Activated naive CD4-positive, alpha-beta T cell treated with anti-CD3 and anti-CD28 coated beads, Interleukin-2, amount 50 U/mL, for 72 hours (primary cell): ENCODE data around the gene PPFIA4. TPM values are rescaled to one million over a fixed set of nuclear protein-coding genes. Genes with fewer than 3 reads are reported as not detected.

Source experiments
- ATAC-seq, 2 donors: fragments of 150-1000 bp; cut with Tn5 transposase; 2 replicates each; pipeline ENCODE4 v1.10.0; 2021; ENCODE audit warnings: mild to moderate bottlenecking in 2 of 2, moderate library complexity in 2 of 2
- DNase-seq, 2 donors: peaks; one replicate each; pipeline ENCODE4 v3.0.0; 2021 to 2022; ENCODE audit warnings: low spot score in 2 of 2
- H3K27ac Mint-ChIP-seq, 2 donors: one replicate each; pipeline ENCODE4 v1.8.0; 2022; ENCODE audit warnings: mild to moderate bottlenecking in 2 of 2, mixed read lengths in 2 of 2
- H3K36me3 Mint-ChIP-seq, 2 donors: one replicate each; pipeline ENCODE4 v1.8.0; 2022; ENCODE audit warnings: mixed read lengths in 2 of 2
- H3K9me3 Mint-ChIP-seq, 2 donors: one replicate each; pipeline ENCODE4 v1.8.0; 2022; ENCODE audit warnings: mixed read lengths in 2 of 2
- total RNA-seq, 2 donors: library from RNA; stranded (reverse); gene quantifications; one replicate each; pipeline ENCODE4 v1.2.3, GENCODE V29; 2022

PPFIA4 gene
- total RNA-seq, 2 donors from 2014 or later = 1.9 to 112 TPM

DNA sequence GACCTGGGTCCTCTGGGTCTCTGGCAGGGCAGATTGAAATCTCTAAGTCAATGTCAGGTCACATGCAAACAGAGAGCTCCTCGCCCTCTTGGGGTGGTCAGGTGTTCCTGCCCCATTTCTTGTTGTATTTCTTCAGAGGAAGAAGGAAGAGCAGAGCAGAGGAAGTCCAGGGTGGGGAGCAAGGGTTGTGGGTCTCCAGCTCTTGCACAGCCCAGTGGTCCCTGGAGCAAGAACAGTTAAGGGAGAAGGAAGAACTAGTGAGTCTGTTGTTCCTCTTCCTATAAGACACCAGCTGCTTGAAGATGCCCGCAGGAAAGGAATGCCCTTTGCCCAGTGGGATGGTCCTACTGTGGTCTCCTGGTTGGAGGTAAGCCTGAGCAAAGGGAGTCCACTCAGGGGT is 33.2 kb downstream of the PPFIA4 start:
- Mint-ChIP-seq H3K36me3 (peaks cover 0 to 6% of the 10 kb centered on the region in 2 donors), H3K9me3 (no peaks in the 10 kb centered on the region), H3K27ac (no peak overlapping the region)
- DNase-seq = no peak
- ATAC-seq = no peak

DNA sequence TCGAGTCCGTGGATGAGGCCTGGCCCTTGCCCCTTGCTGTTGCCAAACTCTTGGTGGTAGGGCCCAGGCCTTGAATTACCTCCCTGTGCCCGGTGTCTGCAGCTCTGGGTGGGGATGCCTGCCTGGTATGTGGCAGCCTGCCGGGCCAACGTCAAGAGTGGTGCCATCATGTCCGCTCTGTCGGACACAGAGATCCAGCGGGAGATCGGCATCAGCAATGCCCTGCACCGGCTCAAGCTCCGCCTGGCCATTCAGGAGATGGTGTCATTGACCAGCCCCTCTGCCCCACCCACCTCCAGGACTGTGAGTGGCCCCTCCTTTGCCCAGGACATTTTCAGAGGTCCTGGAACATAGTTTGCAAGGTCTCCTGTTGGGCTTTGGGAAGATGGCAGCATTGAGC is 33.8 kb downstream of the PPFIA4 start:
- DNase-seq (no peak), ATAC-seq (no peak)
- H3K9me3 Mint-ChIP-seq = no peaks in the 10 kb centered on the region
- peaks cover 0 to 2% of the 10 kb centered on the region in 2 donors for H3K36me3 Mint-ChIP-seq
- no peak overlapping the region for H3K27ac Mint-ChIP-seq

DNA sequence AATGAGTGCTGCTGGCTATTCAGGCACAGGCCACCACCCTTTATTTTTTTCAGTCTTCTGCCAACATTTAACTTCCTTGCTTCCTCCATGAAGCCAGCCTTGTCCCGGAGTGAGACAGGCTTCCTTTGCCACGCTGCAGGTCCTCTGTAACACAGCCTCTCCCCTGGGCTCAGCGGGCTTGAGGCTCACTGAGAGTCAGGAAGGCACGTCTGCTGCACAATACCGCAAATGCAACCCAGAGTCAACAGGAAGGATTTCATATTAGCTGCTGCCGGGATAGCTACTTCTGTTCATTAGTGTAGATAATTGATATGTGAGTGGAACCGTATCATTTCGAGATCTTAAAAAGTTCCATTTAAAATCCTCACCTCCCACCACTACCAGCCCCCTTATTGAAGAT is 37.0 kb downstream of the PPFIA4 start:
- Mint-ChIP-seq H3K9me3 (no peaks in the 10 kb centered on the region), H3K36me3 (peaks cover 0 to 6% of the 10 kb centered on the region in 2 donors), H3K27ac (no peak overlapping the region)
- ATAC-seq (no peak), DNase-seq (no peak)

DNA sequence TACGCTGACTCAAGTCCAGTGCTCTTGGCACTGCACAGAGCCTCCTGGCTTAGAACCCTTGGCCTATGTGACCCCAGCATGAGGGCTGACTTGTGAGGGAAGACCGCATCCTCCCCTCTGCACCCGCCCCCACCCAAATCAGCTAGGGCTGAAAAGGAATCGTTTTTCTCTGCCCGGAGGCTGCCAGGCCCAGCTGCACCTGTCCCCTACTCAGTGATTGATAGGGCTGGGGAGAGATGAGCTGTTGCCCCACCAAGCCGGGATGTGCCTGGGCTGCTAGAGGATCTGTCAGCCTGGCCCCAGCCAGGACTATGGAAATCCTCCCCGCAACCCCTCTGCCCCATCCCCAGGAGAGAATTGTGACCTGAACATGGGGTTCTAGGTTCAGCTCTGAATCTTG is 38.9 kb downstream of the PPFIA4 start:
- DNase-seq (no peak), ATAC-seq (no peak)
- Mint-ChIP-seq H3K9me3 (no peaks in the 10 kb centered on the region), H3K27ac (no peak overlapping the region), H3K36me3 (peaks cover 0 to 6% of the 10 kb centered on the region in 2 donors)

DNA sequence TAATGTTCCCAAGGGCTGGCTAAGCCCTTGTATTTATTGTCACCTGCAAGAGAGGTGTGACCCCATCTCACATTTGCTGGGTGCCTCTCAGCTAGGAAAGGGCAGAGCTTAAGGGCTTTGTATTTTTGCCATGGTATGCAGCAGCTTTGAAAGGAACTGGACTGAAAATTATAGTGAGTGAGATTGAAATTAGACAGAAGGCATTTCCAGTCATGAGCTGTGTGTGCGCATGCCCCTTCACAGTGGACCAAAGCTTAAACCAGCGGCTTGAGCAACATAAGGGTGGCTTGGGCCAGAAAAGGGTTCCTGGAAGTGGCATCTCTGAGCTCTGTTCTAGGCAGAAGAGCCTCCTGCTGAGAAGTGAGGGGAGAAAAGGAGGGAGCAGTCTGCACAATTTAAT is 39.7 kb downstream of the PPFIA4 start:
- DNase-seq (no peak), ATAC-seq (no peak)
- H3K9me3 Mint-ChIP-seq = no peaks in the 10 kb centered on the region
- H3K27ac Mint-ChIP-seq = no peak overlapping the region
- peaks cover 0 to 6% of the 10 kb centered on the region in 2 donors for H3K36me3 Mint-ChIP-seq

DNA sequence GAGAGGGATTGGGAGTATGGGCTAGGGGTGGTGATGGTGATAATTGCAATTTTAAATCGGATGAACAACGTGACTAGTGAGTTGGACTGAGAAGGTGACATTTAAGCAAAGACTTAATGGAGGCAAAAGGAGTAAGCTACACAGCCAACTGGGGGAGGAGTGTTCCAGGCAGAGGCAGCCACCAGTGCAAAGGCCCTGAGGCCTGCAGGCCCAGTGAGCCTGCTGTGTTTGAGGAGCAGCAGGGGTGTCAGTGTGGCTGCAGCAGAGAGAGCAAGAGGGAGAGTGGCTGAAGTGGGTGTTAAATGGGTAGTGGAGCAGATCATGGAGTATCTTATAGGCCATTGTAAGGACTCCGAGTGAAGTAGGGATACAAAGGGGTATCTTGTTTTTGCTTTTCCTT is 40.7 kb downstream of the PPFIA4 start:
- Mint-ChIP-seq H3K9me3 (no peaks in the 10 kb centered on the region), H3K36me3 (peaks cover 0 to 8% of the 10 kb centered on the region in 2 donors), H3K27ac (no peak overlapping the region)
- ATAC-seq (no peak), DNase-seq (no peak)

DNA sequence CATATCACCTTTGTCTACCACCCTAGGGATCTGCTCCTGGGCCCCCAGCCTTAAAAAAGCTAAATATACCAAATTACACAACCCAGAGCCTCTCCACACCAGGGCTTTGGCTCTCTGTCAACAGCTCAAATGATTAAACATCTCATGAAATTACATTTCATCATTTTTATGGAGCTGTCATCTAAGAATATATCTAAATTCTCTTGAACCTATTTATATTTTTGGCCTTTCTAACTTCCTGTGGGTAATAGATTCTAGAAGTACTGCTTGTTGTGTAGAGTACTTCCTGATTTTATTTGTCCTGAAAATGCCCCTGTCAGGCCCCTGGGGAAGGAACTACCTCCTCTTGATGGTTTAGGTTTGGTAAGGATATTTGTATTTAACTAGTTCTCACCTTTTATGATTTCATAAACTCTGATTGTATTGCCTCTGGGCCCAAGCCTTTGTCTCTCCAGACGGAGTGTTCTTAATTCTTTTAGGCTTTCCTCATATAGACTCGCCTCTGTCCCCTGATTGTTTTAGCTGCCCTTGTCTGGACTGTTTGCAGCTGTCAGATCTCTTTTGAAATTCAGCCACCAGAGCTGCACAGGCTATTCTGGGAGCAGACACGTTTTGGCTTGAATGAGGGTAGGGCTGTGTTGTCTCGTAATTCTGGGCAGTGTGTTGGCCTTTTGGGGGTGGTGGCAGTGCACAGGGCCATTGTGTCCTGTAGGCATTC is 42.9 kb downstream of the PPFIA4 start:
- DNase-seq (no peak), ATAC-seq (no peak)
- peak overlapping the region in 1 of 2 donors; percentile 47 for H3K27ac Mint-ChIP-seq
- no peaks in the 10 kb centered on the region for H3K9me3 Mint-ChIP-seq
- peaks cover 0 to 24% of the 10 kb centered on the region in 2 donors for H3K36me3 Mint-ChIP-seq

DNA sequence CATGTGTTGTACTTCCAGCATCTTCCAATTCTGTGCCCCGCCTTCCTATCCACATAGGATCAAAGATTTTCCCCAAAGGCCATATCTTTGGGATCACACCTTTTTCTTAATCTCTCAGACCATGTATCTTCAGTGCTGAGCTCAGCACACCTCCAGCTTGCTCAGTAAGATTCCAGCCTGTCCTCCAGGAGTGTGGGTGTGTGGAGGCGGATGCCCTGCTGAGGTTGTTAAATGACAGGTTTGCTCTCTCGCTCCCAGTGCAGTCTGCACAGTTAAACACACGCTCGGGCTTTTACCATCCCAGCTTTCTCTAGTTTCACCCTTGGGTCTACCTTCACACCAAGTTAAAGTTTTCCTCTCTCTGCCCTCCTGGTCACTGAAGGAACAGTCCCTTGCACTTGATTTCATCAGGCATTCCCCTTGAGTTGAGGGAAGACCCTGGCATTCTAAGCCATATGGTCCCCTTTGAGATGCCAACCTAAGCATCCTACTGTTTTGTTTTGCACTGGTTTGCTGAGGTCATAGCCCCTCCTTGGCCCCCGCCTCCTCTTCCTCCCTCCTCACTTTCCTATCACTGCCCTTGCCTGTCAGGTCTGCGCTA is 45.8 kb downstream of the PPFIA4 start:
- H3K27ac Mint-ChIP-seq = no peak overlapping the region
- peaks cover 6 to 29% of the 10 kb centered on the region in 2 donors for H3K36me3 Mint-ChIP-seq
- DNase-seq = no peak
- ATAC-seq = no peak
- no peaks in the 10 kb centered on the region for H3K9me3 Mint-ChIP-seq

DNA sequence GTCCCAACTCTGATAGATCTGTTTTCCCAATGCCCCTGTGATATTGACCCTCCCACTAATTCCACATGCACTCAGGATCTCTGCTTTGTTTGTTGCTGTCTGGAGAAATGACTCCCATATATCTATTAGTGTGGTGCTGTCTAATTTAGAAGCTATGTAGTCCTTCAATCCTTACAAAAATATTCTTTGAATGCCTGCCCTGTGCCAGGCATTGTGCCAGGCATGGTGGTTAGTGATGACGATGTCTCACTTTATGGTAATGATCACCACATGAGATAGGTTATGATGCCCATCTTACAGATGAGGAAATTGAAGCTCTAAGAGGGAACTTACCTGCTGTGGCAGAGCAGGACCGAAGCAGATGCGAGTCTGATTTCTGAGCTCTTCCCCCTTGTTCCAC is 46.6 kb downstream of the PPFIA4 start:
- Mint-ChIP-seq H3K27ac (no peak overlapping the region), H3K36me3 (peaks cover 6 to 24% of the 10 kb centered on the region in 2 donors), H3K9me3 (no peaks in the 10 kb centered on the region)
- ATAC-seq (no peak), DNase-seq (no peak)

DNA sequence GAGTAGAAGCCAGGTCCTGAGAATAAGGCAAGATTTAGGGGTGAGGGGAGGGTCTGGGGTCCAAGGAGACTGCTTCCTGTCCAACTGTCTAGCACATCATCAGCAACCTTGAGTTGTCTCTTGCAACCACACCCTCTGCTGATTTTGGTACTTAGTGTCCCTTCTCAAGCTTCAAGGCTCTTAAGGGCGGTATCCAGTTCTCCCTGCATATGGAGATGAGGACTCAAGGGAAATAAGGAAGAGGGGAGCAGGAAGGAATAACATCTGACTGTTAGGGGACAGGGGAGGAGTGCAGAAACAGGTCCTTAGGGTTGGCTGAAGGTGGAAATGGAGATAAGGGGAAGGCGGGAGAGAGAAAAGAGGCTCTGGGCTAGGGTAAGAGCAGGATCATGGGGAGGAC is 47.2 kb downstream of the PPFIA4 start:
- Mint-ChIP-seq H3K36me3 (peaks cover 6 to 24% of the 10 kb centered on the region in 2 donors), H3K9me3 (no peaks in the 10 kb centered on the region), H3K27ac (no peak overlapping the region)
- ATAC-seq = no peak
- DNase-seq = no peak

DNA sequence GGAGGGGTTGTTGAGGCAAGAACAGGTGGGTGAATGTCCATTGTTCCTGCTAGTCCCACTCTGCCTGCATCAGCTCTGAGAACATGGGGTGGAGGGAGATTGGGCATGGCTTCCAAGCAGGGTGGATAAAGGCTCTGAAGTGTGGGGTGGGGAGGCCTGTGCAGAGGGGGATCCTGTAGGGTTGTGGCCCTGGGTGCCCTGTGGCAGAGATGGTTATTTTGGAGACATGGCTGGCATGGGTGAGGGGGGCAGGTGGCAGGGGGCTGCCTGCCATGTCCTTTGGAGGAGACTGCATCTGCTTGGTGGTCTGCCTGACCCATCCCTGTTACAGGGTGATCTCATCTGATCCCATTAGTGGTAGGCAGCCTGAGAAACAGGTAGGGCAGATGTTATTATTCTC is 48.3 kb downstream of the PPFIA4 start:
- DNase-seq (no peak), ATAC-seq (no peak)
- H3K36me3 Mint-ChIP-seq = peaks cover 6 to 24% of the 10 kb centered on the region in 2 donors
- H3K9me3 Mint-ChIP-seq = no peaks in the 10 kb centered on the region
- H3K27ac Mint-ChIP-seq = no peak overlapping the region

DNA sequence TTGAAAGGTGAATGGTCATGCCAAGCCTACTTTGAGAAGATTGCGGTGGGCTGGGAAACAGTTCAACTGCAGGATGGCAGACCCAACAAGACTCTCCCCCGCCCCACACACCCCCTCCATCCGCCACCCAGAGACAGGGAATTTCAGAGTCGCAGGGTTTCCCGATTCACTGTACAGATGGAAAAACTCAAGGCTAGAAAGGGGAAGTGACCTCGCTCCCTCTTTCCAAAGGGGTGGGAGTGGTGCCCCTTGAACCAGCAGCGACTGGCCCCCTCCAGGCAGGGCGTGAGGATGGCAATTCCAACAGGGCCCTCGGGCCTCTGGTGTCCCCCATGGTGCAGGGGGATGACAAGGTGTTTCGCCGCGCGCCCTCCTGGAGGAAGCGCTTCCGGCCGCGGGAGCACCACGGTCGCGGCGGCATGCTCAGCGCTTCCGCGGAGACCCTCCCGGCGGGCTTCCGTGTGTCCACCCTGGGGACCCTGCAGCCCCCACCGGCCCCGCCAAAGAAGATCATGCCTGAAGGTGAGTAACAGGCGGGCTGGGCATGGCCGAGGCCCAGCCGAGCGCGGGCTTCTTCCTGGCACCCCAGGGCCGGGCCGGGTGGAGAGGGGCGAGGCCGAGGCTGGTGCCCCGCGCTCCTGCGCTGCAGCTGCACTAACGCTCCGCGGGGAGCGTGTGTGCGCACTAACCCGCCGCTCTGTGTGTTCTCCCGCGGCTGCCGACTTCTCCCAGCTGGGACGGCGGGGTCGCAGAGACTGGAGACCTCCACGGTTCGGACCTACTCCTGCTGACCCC is 49.1 kb downstream of the PPFIA4 start:
- Mint-ChIP-seq H3K27ac (no peak overlapping the region), H3K9me3 (no peaks in the 10 kb centered on the region), H3K36me3 (peaks cover 6 to 24% of the 10 kb centered on the region in 2 donors)
- ATAC-seq = peak; percentile 47 to 51
- DNase-seq = no peak

DNA sequence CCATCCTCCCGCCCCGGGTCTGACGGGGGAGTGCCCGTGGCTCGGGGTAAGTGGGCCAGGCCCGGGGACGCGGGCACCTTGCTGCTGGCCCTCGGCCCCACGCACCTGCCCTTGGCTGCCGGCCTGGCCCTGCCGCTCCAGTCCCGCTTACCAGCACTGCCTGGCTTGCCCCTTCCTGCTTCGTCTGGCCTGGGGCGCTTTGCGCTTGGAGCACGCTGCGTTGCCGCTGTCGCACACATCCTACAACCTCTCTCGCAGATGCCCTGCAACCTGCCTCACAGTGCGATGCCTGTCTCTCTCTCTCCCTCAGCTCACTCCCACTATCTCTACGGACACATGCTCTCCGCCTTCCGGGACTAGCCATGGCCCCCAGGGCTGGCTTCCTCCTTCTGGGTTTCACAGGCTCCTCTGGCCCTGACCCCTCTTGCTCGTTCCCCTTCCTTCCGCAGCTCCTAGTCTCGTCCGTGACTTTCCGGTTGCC is 49.8 kb downstream of the PPFIA4 start:
- H3K27ac Mint-ChIP-seq = peak overlapping the region in 1 of 2 donors; percentile 63

DNA sequence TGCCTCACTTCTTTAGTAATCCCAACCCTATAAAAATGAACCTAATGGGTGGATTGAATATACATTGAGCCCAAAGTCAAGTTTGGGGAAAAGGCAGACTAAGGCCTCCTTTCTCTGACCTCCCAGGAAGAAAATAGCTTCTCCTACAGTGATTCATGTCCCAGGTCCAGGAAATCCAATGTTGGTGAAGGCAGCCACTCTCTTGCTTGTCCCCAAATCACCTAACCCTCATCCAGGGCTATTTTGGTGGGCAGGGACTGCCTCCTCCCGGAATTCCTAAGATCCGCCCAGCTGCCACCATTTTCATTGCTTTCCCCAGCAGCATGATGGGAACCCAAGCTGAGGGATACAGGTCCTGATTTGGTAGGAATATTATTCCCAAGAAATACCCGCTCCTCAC is 51.1 kb downstream of the PPFIA4 start:
- H3K36me3 Mint-ChIP-seq = peaks cover 6 to 19% of the 10 kb centered on the region in 2 donors
- DNase-seq (no peak), ATAC-seq (no peak)
- H3K9me3 Mint-ChIP-seq = no peaks in the 10 kb centered on the region
- no peak overlapping the region for H3K27ac Mint-ChIP-seq

More for the DNA sequence above, 49.8 kb downstream of the PPFIA4 start:
- peak; percentile 13 to 23 for ATAC-seq
- DNase-seq = no peak
- H3K9me3 Mint-ChIP-seq = no peaks in the 10 kb centered on the region
- H3K36me3 Mint-ChIP-seq = peaks cover 6 to 24% of the 10 kb centered on the region in 2 donors

DNA sequence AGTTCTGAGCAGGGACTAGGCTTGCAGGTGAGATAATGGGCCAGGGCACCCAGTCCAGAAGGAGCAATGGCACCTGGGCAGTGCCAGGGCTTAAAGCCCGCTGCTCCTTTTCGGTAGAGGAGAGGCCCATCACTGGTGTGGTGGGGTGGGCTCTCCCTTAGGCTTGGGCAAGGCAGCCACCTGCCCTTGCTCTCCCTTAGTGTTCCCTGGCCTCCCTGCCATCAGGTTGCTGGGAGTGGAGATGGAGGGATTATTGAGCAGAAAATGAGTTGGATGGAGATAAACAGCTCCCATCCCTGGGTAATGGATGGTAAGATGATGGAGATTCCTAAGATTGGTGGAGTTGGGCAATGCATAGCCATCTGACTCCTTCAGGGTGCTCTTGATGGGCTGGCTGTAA is 51.7 kb downstream of the PPFIA4 start:
- no peaks in the 10 kb centered on the region for H3K9me3 Mint-ChIP-seq
- DNase-seq (no peak), ATAC-seq (no peak)
- H3K36me3 Mint-ChIP-seq = peaks cover 6 to 13% of the 10 kb centered on the region in 2 donors
- no peak overlapping the region for H3K27ac Mint-ChIP-seq

DNA sequence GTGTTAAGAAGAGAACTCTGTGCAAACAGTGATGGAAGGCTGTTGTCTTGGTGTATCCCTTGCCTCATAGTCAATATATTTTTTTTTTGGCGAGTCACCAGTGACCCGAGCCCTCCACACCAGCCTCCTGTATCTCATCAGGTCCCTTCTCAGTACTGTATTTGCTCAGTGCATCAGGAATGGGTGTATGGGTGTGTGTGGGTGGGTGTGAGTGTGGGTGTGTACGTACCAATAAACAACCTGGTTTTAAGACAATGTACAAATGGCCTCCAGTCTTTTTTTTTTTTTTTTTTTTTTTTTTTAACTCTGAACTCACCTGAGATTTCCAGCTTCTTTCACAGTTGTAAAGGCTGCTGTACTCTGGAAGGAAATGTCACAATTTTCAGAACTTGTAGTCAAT is 52.2 kb downstream of the PPFIA4 start:
- Mint-ChIP-seq H3K27ac (no peak overlapping the region), H3K9me3 (no peaks in the 10 kb centered on the region), H3K36me3 (peaks cover 6 to 8% of the 10 kb centered on the region in 2 donors)
- ATAC-seq = no peak
- DNase-seq = no peak

DNA sequence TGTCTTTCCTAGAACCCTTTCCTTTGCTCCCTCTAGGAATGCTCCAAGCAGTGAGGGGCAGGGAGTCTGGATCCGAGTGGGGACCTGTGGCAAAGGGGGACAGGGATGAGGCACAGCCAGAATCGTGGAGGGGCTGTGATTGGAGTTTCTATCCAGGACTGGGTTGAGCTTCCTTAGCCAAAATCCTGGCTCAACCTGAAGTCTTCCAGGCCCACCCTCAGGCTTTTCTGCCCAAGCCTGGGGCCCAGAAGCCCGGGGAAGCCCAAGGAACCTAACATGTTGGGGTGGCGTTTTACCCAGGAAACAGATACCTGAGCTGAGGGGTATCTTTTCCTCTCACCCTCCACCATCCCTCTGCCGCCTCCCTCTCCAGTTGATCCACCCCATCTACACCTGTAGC is 54.2 kb downstream of the PPFIA4 start:
- no peak overlapping the region for H3K27ac Mint-ChIP-seq
- no peak for DNase-seq
- no peaks in the 10 kb centered on the region for H3K9me3 Mint-ChIP-seq
- peaks cover 6 to 7% of the 10 kb centered on the region in 2 donors for H3K36me3 Mint-ChIP-seq
- no peak for ATAC-seq
